Fibroblast of lung (primary cell): ENCODE results near the gene PHB1.

ENCODE experiments used
- EZH2 ChIP-seq: IDR thresholded peaks from 2 replicates; pipeline ENCODE4 v1.5.1; 2012; ENCODE audit warnings: low read length, control low read depth, mild to moderate bottlenecking; ENCODE audit errors: missing control alignments
- TF ChIP-seq, protein P1 (sequence below), 2 donors: IDR thresholded peaks in 1 of 2; conservative IDR thresholded peaks in 1 of 2; 1 replicate in 1 of 2; 2 replicates in 1 of 2; pipeline ENCODE4 v1.5.1; 2011 to 2012; ENCODE audit warnings: low read length in 2 of 2, control low read depth in 1 of 2, inconsistent platforms in 1 of 2, low read depth in 1 of 2, mild to moderate bottlenecking in 1 of 2

DNA sequence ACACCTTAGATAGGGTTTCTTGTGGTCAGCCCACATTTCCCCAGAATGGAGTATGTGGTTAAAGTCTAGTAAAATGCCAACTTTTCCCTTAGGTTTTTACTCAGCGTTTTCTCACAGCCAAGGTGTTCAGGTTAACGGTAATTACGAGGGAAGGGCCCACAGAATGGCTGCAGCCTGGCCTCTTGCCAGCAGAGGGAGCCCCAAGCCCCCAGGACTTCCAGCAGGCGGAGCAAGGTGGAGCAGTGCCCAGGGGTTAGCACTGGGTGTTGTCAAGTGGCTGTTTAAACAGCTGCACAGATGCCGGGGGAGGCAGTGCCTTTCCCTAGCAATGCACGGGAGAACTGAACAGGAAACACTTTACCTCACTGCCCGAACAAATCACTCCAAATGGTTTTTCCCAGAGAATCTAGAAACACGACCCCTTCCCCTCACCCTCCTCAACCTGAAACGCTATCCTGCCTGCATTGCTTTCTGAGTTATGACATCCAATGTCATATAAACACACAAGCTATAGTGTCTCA is 6.6 kb downstream of the PHB1 start:
- TF ChIP-seq, protein P1, sequence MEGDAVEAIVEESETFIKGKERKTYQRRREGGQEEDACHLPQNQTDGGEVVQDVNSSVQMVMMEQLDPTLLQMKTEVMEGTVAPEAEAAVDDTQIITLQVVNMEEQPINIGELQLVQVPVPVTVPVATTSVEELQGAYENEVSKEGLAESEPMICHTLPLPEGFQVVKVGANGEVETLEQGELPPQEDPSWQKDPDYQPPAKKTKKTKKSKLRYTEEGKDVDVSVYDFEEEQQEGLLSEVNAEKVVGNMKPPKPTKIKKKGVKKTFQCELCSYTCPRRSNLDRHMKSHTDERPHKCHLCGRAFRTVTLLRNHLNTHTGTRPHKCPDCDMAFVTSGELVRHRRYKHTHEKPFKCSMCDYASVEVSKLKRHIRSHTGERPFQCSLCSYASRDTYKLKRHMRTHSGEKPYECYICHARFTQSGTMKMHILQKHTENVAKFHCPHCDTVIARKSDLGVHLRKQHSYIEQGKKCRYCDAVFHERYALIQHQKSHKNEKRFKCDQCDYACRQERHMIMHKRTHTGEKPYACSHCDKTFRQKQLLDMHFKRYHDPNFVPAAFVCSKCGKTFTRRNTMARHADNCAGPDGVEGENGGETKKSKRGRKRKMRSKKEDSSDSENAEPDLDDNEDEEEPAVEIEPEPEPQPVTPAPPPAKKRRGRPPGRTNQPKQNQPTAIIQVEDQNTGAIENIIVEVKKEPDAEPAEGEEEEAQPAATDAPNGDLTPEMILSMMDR (conservative IDR thresholded peaks at IDR 0.05 in 1 of 2, IDR thresholded peaks at IDR 0.05 in 1 of 2; ENCODE audit: low read depth in 1 of 2, low read length in 2 of 2), result peak; percentile 74 to 85
- no peak for TF ChIP-seq EZH2
